HCT116 (cell line): Measurements from ENCODE around the gene SLC6A13.
"Not testable (repeated sequence)": the region's sequence is repeated elsewhere in the genome, so short reads cannot be mapped to it uniquely, and the experiment has no call there.

Experiments
- CEBPB ChIP-seq: IDR thresholded peaks from 2 replicates; pipeline ENCODE4 v1.6.1; 2012; ENCODE audit warnings: low read depth
- CTCF ChIP-seq, 3 experiments: fragments of 200-600 bp in 1 of 3; sonication (generic) in 1 of 3; IDR thresholded peaks in 2 of 3; conservative IDR thresholded peaks in 1 of 3; 2 replicates each; pipeline ENCODE4 v1.5.1; 2012 to 2017; ENCODE audit warnings: low read depth in 2 of 3, low read length in 2 of 3, antibody characterized with exemption in 1 of 3, borderline replicate concordance in 1 of 3, control low read depth in 1 of 3, mild to moderate bottlenecking in 1 of 3, mixed read lengths in 1 of 3, mixed run types in 1 of 3, moderate library complexity in 1 of 3; ENCODE audit not compliant: insufficient read depth in 1 of 3
- EZH2 ChIP-seq: fragments of 200-600 bp; sonication (generic); IDR thresholded peaks from 2 replicates; pipeline ENCODE4 v1.6.1; 2017; ENCODE audit warnings: antibody characterized with exemption, mixed run types
- MAX ChIP-seq: IDR thresholded peaks from 2 replicates; pipeline ENCODE4 v1.6.1; 2012
- POLR2AphosphoS5 ChIP-seq: IDR thresholded peaks from 2 replicates; pipeline ENCODE4 v1.6.1; 2011; ENCODE audit warnings: mild to moderate bottlenecking, low read depth, low read length, moderate library complexity
- ZNF274 ChIP-seq: fragments of 200-500 bp; sonication (Bioruptor generic); IDR thresholded peaks from 2 replicates; pipeline ENCODE4 v1.6.1; 2014; ENCODE audit warnings: mild to moderate bottlenecking, low read depth, low read length, inconsistent platforms
- TF ChIP-seq, protein P1 (sequence below): IDR thresholded peaks from 2 replicates; pipeline ENCODE4 v1.6.1; 2011; ENCODE audit warnings: mild to moderate bottlenecking, low read length, moderate library complexity; ENCODE audit not compliant: insufficient replicate concordance; ENCODE audit errors: extremely low read depth

DNA sequence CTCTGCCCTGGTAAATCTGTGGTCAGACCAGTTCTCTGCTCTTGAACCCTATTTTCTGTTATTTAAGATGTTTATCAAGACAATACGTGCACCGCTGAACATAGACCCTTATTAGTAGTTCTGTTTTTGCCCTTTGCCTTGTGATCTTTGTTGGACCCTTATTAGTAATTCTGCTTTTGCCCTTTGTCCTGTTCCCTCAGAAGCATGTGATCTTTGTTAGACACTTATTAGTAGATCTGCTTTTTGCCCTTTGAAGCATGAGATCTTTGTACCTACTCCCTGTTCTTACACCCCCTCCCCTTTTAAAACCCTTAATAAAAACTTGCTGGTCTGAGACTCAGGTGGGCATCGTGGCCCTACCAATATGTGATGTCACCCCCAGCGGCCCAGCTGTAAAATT lies 26.7 kb downstream of the SLC6A13 start:
- not testable (repeated sequence) for TF ChIP-seq CEBPB; EZH2; CTCF (IDR thresholded peaks at IDR 0.05 in 2 of 3, conservative IDR thresholded peaks at IDR 0.05 in 1 of 3; ENCODE audit: borderline replicate concordance in 1 of 3, insufficient read depth in 1 of 3, low read depth in 2 of 3, low read length in 2 of 3); MAX; POLR2AphosphoS5; ZNF274
- TF ChIP-seq, protein P1, sequence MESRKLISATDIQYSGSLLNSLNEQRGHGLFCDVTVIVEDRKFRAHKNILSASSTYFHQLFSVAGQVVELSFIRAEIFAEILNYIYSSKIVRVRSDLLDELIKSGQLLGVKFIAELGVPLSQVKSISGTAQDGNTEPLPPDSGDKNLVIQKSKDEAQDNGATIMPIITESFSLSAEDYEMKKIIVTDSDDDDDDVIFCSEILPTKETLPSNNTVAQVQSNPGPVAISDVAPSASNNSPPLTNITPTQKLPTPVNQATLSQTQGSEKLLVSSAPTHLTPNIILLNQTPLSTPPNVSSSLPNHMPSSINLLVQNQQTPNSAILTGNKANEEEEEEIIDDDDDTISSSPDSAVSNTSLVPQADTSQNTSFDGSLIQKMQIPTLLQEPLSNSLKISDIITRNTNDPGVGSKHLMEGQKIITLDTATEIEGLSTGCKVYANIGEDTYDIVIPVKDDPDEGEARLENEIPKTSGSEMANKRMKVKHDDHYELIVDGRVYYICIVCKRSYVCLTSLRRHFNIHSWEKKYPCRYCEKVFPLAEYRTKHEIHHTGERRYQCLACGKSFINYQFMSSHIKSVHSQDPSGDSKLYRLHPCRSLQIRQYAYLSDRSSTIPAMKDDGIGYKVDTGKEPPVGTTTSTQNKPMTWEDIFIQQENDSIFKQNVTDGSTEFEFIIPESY, result not testable (repeated sequence)
